ENCODE data around the gene PDZD4. TPM values are rescaled to one million over a fixed set of nuclear protein-coding genes. Genes with fewer than 3 reads are reported as not detected.

The PDZD4 gene
- total RNA-seq, 1 donor from 2014 or later: 7.7 TPM

DNA sequence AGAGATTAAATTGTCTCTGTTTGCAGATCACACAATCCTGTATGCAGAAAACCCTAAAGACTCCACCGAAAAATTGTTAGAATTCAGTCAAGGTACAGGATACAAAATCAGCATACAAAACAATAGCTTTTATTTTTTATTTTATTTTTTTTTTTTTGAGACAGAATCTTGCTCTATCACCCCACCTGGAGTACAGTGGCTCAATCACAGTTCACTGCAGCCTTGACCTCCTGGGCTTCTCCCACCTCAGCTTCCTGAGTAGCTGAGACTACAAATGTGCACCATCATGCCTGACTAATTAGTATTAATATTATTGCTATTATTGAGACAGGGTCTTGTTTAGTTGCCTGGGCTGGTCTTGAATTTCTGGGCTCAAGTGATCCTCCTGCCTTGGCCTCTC, 75.2 kb downstream of the PDZD4 start:
- DNase-seq (ENCODE audit: low spot score): no peak

Other genes with a start within 250 kb of the PDZD4 start
- 23.8 TPM for gene CCNQ, start 231.4 kb downstream of the PDZD4 start, total RNA-seq (ENCODE audit: insufficient read depth, low replicate concordance)
- 6.3 TPM for gene DUSP9, start 183.3 kb downstream of the PDZD4 start, total RNA-seq (ENCODE audit: insufficient read depth, low replicate concordance)
- 24.1 TPM for gene PNCK, start 156.7 kb downstream of the PDZD4 start, total RNA-seq (ENCODE audit: insufficient read depth, low replicate concordance)
- 27.0 TPM for gene SLC6A8, start 142.6 kb downstream of the PDZD4 start, total RNA-seq (ENCODE audit: insufficient read depth, low replicate concordance)
- gene BCAP31, start 106.2 kb downstream of the PDZD4 start, total RNA-seq (ENCODE audit: insufficient read depth, low replicate concordance): 58.5 TPM
- gene ABCD1, start 105.7 kb downstream of the PDZD4 start, total RNA-seq (ENCODE audit: insufficient read depth, low replicate concordance): 15.6 TPM
- gene PLXNB3, start 66.3 kb downstream of the PDZD4 start, total RNA-seq (ENCODE audit: insufficient read depth, low replicate concordance): 23.6 TPM
- not detected for gene SRPK3, start 49.5 kb downstream of the PDZD4 start, total RNA-seq (ENCODE audit: insufficient read depth, low replicate concordance)
- gene IDH3G, start 36.2 kb downstream of the PDZD4 start, total RNA-seq (ENCODE audit: insufficient read depth, low replicate concordance): 17.1 TPM
- 135 TPM for gene SSR4, start 35.9 kb downstream of the PDZD4 start, total RNA-seq (ENCODE audit: insufficient read depth, low replicate concordance)
- gene L1CAM, start 55.6 kb upstream of the PDZD4 start, total RNA-seq (ENCODE audit: insufficient read depth, low replicate concordance): 18.8 TPM
- 3.1 TPM for gene AVPR2, start 74.1 kb upstream of the PDZD4 start, total RNA-seq (ENCODE audit: insufficient read depth, low replicate concordance)
- gene ARHGAP4, start 95.7 kb upstream of the PDZD4 start, total RNA-seq (ENCODE audit: insufficient read depth, low replicate concordance): 49.4 TPM
- 4.1 TPM for gene NAA10, start 104.5 kb upstream of the PDZD4 start, total RNA-seq (ENCODE audit: insufficient read depth, low replicate concordance)
- 11.1 TPM for gene RENBP, start 114.1 kb upstream of the PDZD4 start, total RNA-seq (ENCODE audit: insufficient read depth, low replicate concordance)
- 7.2 TPM for gene HCFC1, start 141.3 kb upstream of the PDZD4 start, total RNA-seq (ENCODE audit: insufficient read depth, low replicate concordance)
- gene TMEM187, start 142.2 kb upstream of the PDZD4 start, total RNA-seq (ENCODE audit: insufficient read depth, low replicate concordance): 140 TPM
- gene IRAK1, start 189.4 kb upstream of the PDZD4 start, total RNA-seq (ENCODE audit: insufficient read depth, low replicate concordance): 43.1 TPM